ENCODE measurements around the gene SLC43A2. TPM values are rescaled to one million over a fixed set of nuclear protein-coding genes. Genes with fewer than 3 reads are reported as not detected.
A peak's percentile ranks its signal among the peaks of the same experiment; 100 is the strongest.

SLC43A2 gene
- total RNA-seq, 1 donor from 2014 or later = 21.9 TPM

DNA sequence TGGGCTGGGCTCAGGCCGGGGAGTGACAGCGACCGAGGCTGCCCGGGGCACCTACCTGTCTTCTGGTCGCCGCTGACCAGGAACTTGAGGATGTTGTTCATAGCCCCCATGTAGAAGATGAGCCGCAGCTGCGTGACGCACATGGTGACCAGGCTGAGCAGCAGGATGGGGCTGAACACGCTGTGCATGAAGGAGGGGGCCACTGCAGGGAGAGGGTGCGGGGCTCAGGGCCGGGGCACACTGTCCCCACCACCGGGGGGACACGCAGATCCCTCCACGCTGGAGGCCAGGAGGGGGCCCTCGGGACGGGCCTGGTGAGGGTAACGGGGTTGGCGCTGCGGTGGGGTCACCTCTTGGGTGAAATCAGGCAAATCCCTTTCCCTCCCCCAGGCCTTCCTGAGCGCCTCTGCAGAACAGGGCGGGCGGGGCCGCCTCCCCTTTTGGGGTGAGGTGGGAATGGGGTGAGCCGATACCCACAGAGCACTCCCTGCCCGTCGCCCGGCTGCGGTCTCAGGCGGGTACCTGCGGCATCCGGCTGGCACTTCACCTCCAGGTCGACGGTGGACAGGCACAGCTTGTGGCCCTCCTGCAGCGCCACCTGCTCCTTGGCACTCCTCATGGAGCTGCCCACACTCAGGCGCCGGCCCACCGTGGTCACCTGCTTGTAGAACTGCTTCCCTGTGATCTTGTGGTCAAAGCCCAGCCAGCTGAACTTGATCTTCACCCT is 37.7 kb downstream of the SLC43A2 start:
- Mint-ChIP-seq H3K27me3 (no peaks in the 10 kb centered on the region), H3K27ac (no peak overlapping the region), H3K4me3 (ENCODE audit: low read depth) (no peak overlapping the region), H3K4me1 (ENCODE audit: low read depth) (peaks cover 14% of the 10 kb centered on the region), H3K9me3 (ENCODE audit: low read depth) (no peaks in the 10 kb centered on the region), H3K36me3 (ENCODE audit: insufficient read depth) (peaks cover 2% of the 10 kb centered on the region)
- TF ChIP-seq, protein P1, sequence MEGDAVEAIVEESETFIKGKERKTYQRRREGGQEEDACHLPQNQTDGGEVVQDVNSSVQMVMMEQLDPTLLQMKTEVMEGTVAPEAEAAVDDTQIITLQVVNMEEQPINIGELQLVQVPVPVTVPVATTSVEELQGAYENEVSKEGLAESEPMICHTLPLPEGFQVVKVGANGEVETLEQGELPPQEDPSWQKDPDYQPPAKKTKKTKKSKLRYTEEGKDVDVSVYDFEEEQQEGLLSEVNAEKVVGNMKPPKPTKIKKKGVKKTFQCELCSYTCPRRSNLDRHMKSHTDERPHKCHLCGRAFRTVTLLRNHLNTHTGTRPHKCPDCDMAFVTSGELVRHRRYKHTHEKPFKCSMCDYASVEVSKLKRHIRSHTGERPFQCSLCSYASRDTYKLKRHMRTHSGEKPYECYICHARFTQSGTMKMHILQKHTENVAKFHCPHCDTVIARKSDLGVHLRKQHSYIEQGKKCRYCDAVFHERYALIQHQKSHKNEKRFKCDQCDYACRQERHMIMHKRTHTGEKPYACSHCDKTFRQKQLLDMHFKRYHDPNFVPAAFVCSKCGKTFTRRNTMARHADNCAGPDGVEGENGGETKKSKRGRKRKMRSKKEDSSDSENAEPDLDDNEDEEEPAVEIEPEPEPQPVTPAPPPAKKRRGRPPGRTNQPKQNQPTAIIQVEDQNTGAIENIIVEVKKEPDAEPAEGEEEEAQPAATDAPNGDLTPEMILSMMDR (IDR thresholded peaks at IDR 0.05; ENCODE audit: unreplicated experiment) = no peak
- no peak for DNase-seq (ENCODE audit: low spot score, unreplicated experiment)

DNA sequence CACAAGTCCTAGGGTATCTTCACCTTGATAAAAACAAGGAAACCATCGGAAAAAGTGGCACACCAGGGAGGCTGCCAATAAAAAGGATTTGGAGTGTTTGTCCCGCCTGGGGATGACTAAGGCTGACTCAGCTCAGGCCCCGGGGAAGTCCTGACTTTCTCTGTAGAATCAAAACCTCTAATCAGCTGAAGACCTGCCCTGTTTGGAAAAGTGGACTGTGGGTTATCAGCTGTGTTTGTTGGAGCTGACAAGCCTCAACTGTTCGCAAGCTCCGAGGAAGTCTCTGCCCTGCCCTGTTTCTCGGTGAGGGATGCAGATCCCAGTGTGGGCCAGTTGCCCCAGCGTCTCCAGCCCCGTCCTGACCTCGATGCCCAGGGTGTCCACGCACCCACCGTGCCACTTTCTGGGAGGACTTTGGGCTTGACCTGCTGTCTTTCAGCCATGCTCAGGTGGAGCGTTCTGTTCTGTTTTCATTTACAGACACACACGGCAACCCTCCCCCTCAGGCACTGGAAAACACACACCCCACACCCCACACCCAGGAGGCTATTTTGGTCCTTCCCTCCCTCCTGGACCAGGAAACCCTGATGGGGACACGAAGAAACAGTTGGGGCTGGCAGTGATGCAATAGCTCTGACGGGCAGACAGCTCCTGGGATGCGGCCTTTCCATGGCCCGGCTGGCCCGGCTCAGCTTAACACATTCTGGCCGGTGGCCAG is 38.4 kb downstream of the SLC43A2 start:
- H3K4me3 Mint-ChIP-seq (ENCODE audit: low read depth) = no peak overlapping the region

DNA sequence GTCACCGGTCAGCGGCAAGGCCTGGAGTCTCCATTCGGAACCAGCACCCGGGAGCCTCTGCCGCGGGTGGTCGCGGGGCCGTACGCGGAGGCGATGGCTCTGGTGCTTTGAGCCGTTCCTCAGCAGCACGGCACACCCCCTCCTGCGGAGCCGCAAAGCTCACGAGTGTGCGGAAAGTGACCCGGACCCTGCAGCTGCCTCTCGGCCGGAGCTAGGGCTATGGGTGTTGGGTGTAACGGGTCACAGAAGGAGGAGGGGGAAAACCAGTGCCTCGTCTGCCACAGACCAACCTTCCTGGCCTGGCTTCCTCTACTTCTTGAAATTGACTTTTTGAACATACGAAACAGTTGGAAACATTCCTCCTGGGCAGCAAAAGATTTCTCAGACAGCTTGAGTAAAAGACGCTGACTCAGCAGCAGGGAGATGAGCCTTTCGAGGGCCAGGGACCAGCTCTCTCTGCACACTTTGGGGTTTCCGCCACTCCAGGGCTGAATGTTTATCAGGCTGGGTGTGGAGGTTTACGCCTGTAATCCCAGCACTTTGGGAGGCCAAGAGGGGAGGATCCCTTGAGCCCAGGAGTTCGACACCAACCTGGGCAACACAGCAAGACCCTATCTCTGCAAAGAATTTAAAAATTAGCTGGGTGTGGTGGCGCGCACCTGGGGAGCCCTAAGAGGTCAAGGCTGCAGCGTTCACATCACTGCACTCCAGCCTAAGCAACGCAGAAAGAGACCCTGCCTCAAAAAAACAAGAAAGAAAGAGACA is 39.6 kb downstream of the SLC43A2 start:
- Mint-ChIP-seq H3K27me3 (no peaks in the 10 kb centered on the region), H3K36me3 (ENCODE audit: insufficient read depth) (peaks cover 5% of the 10 kb centered on the region), H3K4me3 (ENCODE audit: low read depth) (no peak overlapping the region), H3K9me3 (ENCODE audit: low read depth) (no peaks in the 10 kb centered on the region), H3K27ac (no peak overlapping the region), H3K4me1 (ENCODE audit: low read depth) (peaks cover 14% of the 10 kb centered on the region)
- no peak for DNase-seq (ENCODE audit: low spot score, unreplicated experiment)
- TF ChIP-seq, protein P1 (IDR thresholded peaks at IDR 0.05; ENCODE audit: unreplicated experiment) = no peak

More for the DNA sequence above, 38.4 kb downstream of the SLC43A2 start:
- Mint-ChIP-seq H3K27ac (peak overlapping the region; percentile 52), H3K36me3 (ENCODE audit: insufficient read depth) (peaks cover 2% of the 10 kb centered on the region), H3K27me3 (no peaks in the 10 kb centered on the region), H3K4me1 (ENCODE audit: low read depth) (peaks cover 14% of the 10 kb centered on the region), H3K9me3 (ENCODE audit: low read depth) (no peaks in the 10 kb centered on the region)
- DNase-seq (ENCODE audit: low spot score, unreplicated experiment) = no peak
- TF ChIP-seq, protein P1 (IDR thresholded peaks at IDR 0.05; ENCODE audit: unreplicated experiment) = no peak

DNA sequence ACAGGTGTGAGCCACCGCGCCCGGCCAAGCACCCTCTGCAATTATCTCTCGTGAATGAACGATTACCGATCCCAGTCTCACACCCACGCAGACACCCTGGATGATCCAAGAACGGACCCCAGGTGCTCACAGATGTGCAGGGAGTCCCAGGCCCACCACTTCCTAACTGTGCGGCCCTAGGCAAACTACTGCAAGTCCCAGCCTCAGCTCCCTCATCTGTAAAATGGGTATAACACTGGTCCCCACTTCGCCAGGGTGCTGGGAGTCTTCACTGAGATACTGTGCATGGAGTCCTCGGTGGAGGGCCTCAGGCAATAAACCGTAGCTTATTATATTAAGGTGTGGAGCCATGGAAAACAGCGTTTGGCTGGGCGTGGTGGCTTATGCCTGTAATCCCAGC is 44.5 kb downstream of the SLC43A2 start:
- Mint-ChIP-seq H3K4me3 (ENCODE audit: low read depth) (no peak overlapping the region), H3K36me3 (ENCODE audit: insufficient read depth) (peaks cover 8% of the 10 kb centered on the region), H3K27me3 (no peaks in the 10 kb centered on the region), H3K4me1 (ENCODE audit: low read depth) (peaks cover 2% of the 10 kb centered on the region), H3K27ac (no peak overlapping the region), H3K9me3 (ENCODE audit: low read depth) (no peaks in the 10 kb centered on the region)
- DNase-seq (ENCODE audit: low spot score, unreplicated experiment) = no peak
- TF ChIP-seq, protein P1 (IDR thresholded peaks at IDR 0.05; ENCODE audit: unreplicated experiment) = no peak

DNA sequence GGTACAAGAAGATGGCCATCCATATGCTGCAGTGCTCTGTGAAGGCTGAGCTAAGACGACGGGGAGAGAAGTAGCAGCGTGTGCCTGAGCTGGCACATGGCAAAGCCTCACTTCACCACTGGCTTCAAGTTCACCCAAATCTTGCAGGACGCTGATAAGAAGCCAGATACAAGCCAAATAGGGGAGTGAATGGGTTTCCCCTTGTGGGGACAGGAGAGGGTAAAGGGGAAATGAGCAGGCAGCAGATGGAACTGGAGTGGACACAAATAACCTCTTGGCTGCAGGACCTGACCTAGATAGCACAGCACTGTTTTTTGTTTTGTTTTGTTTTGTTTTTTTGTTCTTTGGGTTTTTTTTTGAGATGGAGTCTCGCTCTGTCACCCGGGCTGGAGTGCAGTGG is 45.1 kb downstream of the SLC43A2 start:
- TF ChIP-seq, protein P1 (IDR thresholded peaks at IDR 0.05; ENCODE audit: unreplicated experiment) = no peak
- no peak overlapping the region for H3K27ac Mint-ChIP-seq
- H3K9me3 Mint-ChIP-seq (ENCODE audit: low read depth) = no peaks in the 10 kb centered on the region

More for the DNA sequence above, 45.1 kb downstream of the SLC43A2 start:
- DNase-seq (ENCODE audit: low spot score, unreplicated experiment) = no peak
- Mint-ChIP-seq H3K36me3 (ENCODE audit: insufficient read depth) (peaks cover 8% of the 10 kb centered on the region), H3K4me1 (ENCODE audit: low read depth) (no peaks in the 10 kb centered on the region), H3K4me3 (ENCODE audit: low read depth) (no peak overlapping the region), H3K27me3 (no peaks in the 10 kb centered on the region)

Data from progenitor cell of endocrine pancreas (in vitro differentiated cells).